Measurements from ENCODE around the gene NT5DC2.

The NT5DC2 gene

GRCh38 chr3:52483577-52484381 is 49.9 kb downstream of the NT5DC2 start:
- no peak overlapping the region for H3K27ac ChIP-seq (ENCODE audit: low read depth, low read length)

GRCh38 chr3:52483081-52483480 is 50.6 kb downstream of the NT5DC2 start:
- H4K20me1 ChIP-seq (ENCODE audit: control insufficient read depth, insufficient read depth, low read depth, low read length) = no peaks in the 10 kb centered on the region
- no peaks in the 10 kb centered on the region for H3K27me3 ChIP-seq (ENCODE audit: control insufficient read depth, low read length)
- no peaks in the 10 kb centered on the region for H3K4me1 ChIP-seq (ENCODE audit: control insufficient read depth, low read length)
- TF ChIP-seq EZH2phosphoT487 (IDR thresholded peaks at IDR 0.05; ENCODE audit: borderline replicate concordance, low read length) = no peak
- TF ChIP-seq, protein P1, sequence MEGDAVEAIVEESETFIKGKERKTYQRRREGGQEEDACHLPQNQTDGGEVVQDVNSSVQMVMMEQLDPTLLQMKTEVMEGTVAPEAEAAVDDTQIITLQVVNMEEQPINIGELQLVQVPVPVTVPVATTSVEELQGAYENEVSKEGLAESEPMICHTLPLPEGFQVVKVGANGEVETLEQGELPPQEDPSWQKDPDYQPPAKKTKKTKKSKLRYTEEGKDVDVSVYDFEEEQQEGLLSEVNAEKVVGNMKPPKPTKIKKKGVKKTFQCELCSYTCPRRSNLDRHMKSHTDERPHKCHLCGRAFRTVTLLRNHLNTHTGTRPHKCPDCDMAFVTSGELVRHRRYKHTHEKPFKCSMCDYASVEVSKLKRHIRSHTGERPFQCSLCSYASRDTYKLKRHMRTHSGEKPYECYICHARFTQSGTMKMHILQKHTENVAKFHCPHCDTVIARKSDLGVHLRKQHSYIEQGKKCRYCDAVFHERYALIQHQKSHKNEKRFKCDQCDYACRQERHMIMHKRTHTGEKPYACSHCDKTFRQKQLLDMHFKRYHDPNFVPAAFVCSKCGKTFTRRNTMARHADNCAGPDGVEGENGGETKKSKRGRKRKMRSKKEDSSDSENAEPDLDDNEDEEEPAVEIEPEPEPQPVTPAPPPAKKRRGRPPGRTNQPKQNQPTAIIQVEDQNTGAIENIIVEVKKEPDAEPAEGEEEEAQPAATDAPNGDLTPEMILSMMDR (IDR thresholded peaks at IDR 0.05; ENCODE audit: low read depth, low read length, poor library complexity, severe bottlenecking) = no peak
- H3K36me3 ChIP-seq (ENCODE audit: control insufficient read depth, low read length) = peaks cover 64% of the 10 kb centered on the region
- H3K4me2 ChIP-seq (ENCODE audit: low read length) = no peak overlapping the region
- no peaks in the 10 kb centered on the region for H3K79me2 ChIP-seq (ENCODE audit: control insufficient read depth, low read length)
- H3K9me3 ChIP-seq (ENCODE audit: control insufficient read depth, insufficient read depth, low read length) = no peaks in the 10 kb centered on the region
- no peaks in the 10 kb centered on the region for H3K9me2 ChIP-seq (replicated peaks; ENCODE audit: control insufficient read depth, low read length)
- H3K27ac ChIP-seq (ENCODE audit: low read depth, low read length) = no peak overlapping the region
- no peaks in the 10 kb centered on the region for H3F3A ChIP-seq (ENCODE audit: control insufficient read depth, insufficient read depth)
- H3K4me3 ChIP-seq (ENCODE audit: low read length) = no peak overlapping the region

More at GRCh38 chr3:52483577-52484381, 49.9 kb downstream of the NT5DC2 start:
- Histone ChIP-seq H3K4me1 (ENCODE audit: control insufficient read depth, low read length) (no peaks in the 10 kb centered on the region), H3K79me2 (ENCODE audit: control insufficient read depth, low read length) (no peaks in the 10 kb centered on the region), H3F3A (ENCODE audit: control insufficient read depth, insufficient read depth) (no peaks in the 10 kb centered on the region), H3K9me2 (replicated peaks; ENCODE audit: control insufficient read depth, low read length) (no peaks in the 10 kb centered on the region), H3K9me3 (ENCODE audit: control insufficient read depth, insufficient read depth, low read length) (no peaks in the 10 kb centered on the region), H3K36me3 (ENCODE audit: control insufficient read depth, low read length) (peaks cover 62% of the 10 kb centered on the region), H3K4me3 (ENCODE audit: low read length) (no peak overlapping the region), H3K27me3 (ENCODE audit: control insufficient read depth, low read length) (no peaks in the 10 kb centered on the region), H4K20me1 (ENCODE audit: control insufficient read depth, insufficient read depth, low read depth, low read length) (no peaks in the 10 kb centered on the region), H3K4me2 (ENCODE audit: low read length) (no peak overlapping the region)
- no peak for TF ChIP-seq EZH2phosphoT487 (IDR thresholded peaks at IDR 0.05; ENCODE audit: borderline replicate concordance, low read length)
- TF ChIP-seq, protein P1 (IDR thresholded peaks at IDR 0.05; ENCODE audit: low read depth, low read length, poor library complexity, severe bottlenecking) = no peak

GRCh38 chr3:52481819-52482521 is 51.7 kb downstream of the NT5DC2 start:
- Histone ChIP-seq H3K36me3 (ENCODE audit: control insufficient read depth, low read length) (peaks cover 69% of the 10 kb centered on the region), H3K4me1 (ENCODE audit: control insufficient read depth, low read length) (no peaks in the 10 kb centered on the region), H3K27me3 (ENCODE audit: control insufficient read depth, low read length) (no peaks in the 10 kb centered on the region), H3F3A (ENCODE audit: control insufficient read depth, insufficient read depth) (no peaks in the 10 kb centered on the region), H3K27ac (ENCODE audit: low read depth, low read length) (no peak overlapping the region), H3K4me2 (ENCODE audit: low read length) (no peak overlapping the region), H3K9me2 (replicated peaks; ENCODE audit: control insufficient read depth, low read length) (no peaks in the 10 kb centered on the region), H3K4me3 (ENCODE audit: low read length) (no peak overlapping the region), H3K9me3 (ENCODE audit: control insufficient read depth, insufficient read depth, low read length) (no peaks in the 10 kb centered on the region), H4K20me1 (ENCODE audit: control insufficient read depth, insufficient read depth, low read depth, low read length) (no peaks in the 10 kb centered on the region), H3K79me2 (ENCODE audit: control insufficient read depth, low read length) (no peaks in the 10 kb centered on the region)
- TF ChIP-seq, protein P1 (IDR thresholded peaks at IDR 0.05; ENCODE audit: low read depth, low read length, poor library complexity, severe bottlenecking) = peak; percentile 76
- TF ChIP-seq EZH2phosphoT487 (IDR thresholded peaks at IDR 0.05; ENCODE audit: borderline replicate concordance, low read length) = no peak

Data from DOHH2 (cell line).